Measurements from ENCODE around the gene CRISPLD2.

DNA sequence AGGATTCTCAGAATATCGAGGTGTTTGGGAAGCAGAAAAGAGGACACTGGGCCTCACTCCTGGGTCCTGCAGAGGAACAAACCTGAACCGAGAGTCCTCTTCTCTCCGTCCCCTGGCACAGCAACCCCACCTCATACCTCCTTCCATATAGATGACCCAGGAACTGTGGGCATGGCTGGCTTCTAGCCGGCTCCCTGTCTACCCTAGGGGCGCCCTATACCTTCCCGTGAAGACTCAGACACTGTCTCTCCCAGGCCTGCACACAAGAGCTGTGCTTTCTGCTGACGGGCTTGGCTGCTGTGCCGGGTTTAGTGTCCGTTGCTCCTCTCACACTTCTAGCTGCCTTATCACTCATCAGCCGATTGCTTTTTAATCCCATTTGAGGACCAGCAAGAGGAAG is 46.5 kb upstream of the CRISPLD2 start:
- TF ChIP-seq CTCF (IDR thresholded peaks at IDR 0.05; ENCODE audit: low read depth, low read length) = no peak
- TF ChIP-seq EZH2phosphoT487 (IDR thresholded peaks at IDR 0.05; ENCODE audit: low read depth) = no peak

Data from OCI-LY3 (cell line).